Activated T-cell treated with anti-CD3 and anti-CD28 coated beads, Interleukin-2, amount 50 U/mL, for 48 hours (primary cell): ENCODE data around the gene CELA2A.

Experiments used
- DNase-seq, 2 experiments: peaks; one replicate each; pipeline ENCODE4 v3.0.0-alpha.2; 2020

The CELA2A gene

GRCh38 chr1:15456313-15456954, at the start of gene CELA2A:
TSS of gene CELA2A (plus strand) at chr1:15456732. CDS start at chr1:15456754, 22 bp downstream.
- DNase-seq = no peak

GRCh38 chr1:15407580-15407979, 49.0 kb upstream of the CELA2A start:
- no peak for DNase-seq

GRCh38 chr1:15408890-15409387, 47.6 kb upstream of the CELA2A start:
- no peak for DNase-seq

- DNase-seq = peak; percentile 89 to 91
Measured at GRCh38 chr1:15409388-15410222, 46.9 kb upstream of the CELA2A start, which contains the start of gene EFHD2. TSS of gene EFHD2 (plus strand) at chr1:15409888. CDS start at chr1:15409972, 84 bp downstream.

- peak; percentile 43 to 46 for DNase-seq
Measured at GRCh38 chr1:15410223-15410883, 46.2 kb upstream of the CELA2A start.

- DNase-seq = peak; percentile 39 to 45
Measured at GRCh38 chr1:15410884-15411245, 45.7 kb upstream of the CELA2A start.

- DNase-seq = peak; percentile 57 to 64
Measured at GRCh38 chr1:15411593-15412137, 44.9 kb upstream of the CELA2A start.

GRCh38 chr1:15412175-15412800, 44.2 kb upstream of the CELA2A start:
- DNase-seq = peak; percentile 60 to 72

GRCh38 chr1:15412843-15413242, 43.7 kb upstream of the CELA2A start:
- DNase-seq = no peak

- DNase-seq = no peak
Measured at GRCh38 chr1:15413563-15414444, 42.7 kb upstream of the CELA2A start.

- DNase-seq = no peak
Measured at GRCh38 chr1:15414445-15414983, 42.0 kb upstream of the CELA2A start.

GRCh38 chr1:15417059-15417934, 39.2 kb upstream of the CELA2A start:
- peak; percentile 56 to 62 for DNase-seq

- no peak for DNase-seq
Measured at GRCh38 chr1:15418806-15419515, 37.6 kb upstream of the CELA2A start.

GRCh38 chr1:15420853-15421465, 35.6 kb upstream of the CELA2A start:
- no peak for DNase-seq

- no peak for DNase-seq
Measured at GRCh38 chr1:15422871-15423270, 33.7 kb upstream of the CELA2A start.

- DNase-seq = no peak
Measured at GRCh38 chr1:15423355-15424077, 33.0 kb upstream of the CELA2A start.

- DNase-seq = no peak
Measured at GRCh38 chr1:15424146-15424667, 32.3 kb upstream of the CELA2A start.

GRCh38 chr1:15424981-15425380, 31.6 kb upstream of the CELA2A start:
- no peak for DNase-seq
